ENCODE results near the gene MARCHF11.

GRCh38 chr5:16108418-16108817, 71.2 kb downstream of the MARCHF11 start:
- TF ChIP-seq CTCF (IDR thresholded peaks at IDR 0.05) = no peak
- TF ChIP-seq POLR2A (IDR thresholded peaks at IDR 0.05) = no peak
